ENCODE measurements around the gene CNTLN. TPM values are rescaled to one million over a fixed set of nuclear protein-coding genes. Genes with fewer than 3 reads are reported as not detected.

CNTLN gene
- total RNA-seq, 1 donor from 2014 or later = 7.4 TPM

DNA sequence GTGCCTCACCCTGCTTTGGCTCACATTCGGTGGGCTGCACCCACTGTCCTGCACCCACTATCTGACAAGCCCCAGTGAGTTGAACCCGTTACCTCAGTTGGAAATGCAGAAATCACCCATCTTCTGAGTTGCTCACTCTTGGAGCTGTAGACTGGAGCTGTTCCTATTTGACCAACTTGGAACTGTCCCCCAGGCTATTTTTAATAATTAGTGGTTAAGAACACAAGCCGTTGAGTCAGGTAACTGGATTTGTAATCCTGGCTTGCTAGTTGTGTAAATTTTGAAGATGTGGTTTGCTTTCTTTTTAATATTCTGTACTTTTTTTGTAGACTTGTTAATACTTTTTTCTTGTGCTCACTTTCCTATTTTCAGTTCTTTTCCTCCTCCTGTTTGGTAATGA is 81.2 kb downstream of the CNTLN start:
- H3K27me3 Mint-ChIP-seq (ENCODE audit: unreplicated experiment) = no peaks in the 10 kb centered on the region
- H3K4me3 Mint-ChIP-seq (ENCODE audit: unreplicated experiment) = no peak overlapping the region
- DNase-seq (ENCODE audit: low spot score) = no peak
- TF ChIP-seq, protein P1, sequence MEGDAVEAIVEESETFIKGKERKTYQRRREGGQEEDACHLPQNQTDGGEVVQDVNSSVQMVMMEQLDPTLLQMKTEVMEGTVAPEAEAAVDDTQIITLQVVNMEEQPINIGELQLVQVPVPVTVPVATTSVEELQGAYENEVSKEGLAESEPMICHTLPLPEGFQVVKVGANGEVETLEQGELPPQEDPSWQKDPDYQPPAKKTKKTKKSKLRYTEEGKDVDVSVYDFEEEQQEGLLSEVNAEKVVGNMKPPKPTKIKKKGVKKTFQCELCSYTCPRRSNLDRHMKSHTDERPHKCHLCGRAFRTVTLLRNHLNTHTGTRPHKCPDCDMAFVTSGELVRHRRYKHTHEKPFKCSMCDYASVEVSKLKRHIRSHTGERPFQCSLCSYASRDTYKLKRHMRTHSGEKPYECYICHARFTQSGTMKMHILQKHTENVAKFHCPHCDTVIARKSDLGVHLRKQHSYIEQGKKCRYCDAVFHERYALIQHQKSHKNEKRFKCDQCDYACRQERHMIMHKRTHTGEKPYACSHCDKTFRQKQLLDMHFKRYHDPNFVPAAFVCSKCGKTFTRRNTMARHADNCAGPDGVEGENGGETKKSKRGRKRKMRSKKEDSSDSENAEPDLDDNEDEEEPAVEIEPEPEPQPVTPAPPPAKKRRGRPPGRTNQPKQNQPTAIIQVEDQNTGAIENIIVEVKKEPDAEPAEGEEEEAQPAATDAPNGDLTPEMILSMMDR (IDR thresholded peaks at IDR 0.05; ENCODE audit: unreplicated experiment) = no peak
- no peaks in the 10 kb centered on the region for H3K36me3 Mint-ChIP-seq (ENCODE audit: low read depth, unreplicated experiment)
- no peaks in the 10 kb centered on the region for H3K4me1 Mint-ChIP-seq (ENCODE audit: unreplicated experiment)
- H3K9me3 Mint-ChIP-seq (ENCODE audit: unreplicated experiment) = peaks cover 10% of the 10 kb centered on the region
- no peak overlapping the region for H3K27ac Mint-ChIP-seq (ENCODE audit: unreplicated experiment)

DNA sequence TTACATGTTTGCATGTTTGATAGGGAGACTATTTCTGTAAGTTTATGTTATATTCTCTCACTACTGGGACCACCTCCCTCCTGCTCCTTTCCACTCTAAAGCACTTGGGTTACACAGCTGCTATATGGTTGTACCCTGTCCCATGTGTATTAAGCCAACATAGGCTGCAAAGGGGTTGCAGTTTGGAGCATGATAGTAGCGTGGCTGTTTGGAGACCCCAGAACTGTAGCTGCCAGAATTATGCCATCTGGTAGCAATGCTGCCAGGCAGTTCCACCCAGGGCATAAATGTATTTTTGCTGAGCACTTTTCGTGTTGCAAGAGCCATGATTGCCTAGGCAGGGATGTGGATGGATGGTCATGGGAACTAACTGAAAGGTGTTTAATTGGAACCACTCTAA is 81.8 kb downstream of the CNTLN start:
- Mint-ChIP-seq H3K27me3 (ENCODE audit: unreplicated experiment) (no peaks in the 10 kb centered on the region), H3K27ac (ENCODE audit: unreplicated experiment) (no peak overlapping the region), H3K4me3 (ENCODE audit: unreplicated experiment) (no peak overlapping the region), H3K9me3 (ENCODE audit: unreplicated experiment) (peaks cover 10% of the 10 kb centered on the region), H3K4me1 (ENCODE audit: unreplicated experiment) (no peaks in the 10 kb centered on the region), H3K36me3 (ENCODE audit: low read depth, unreplicated experiment) (no peaks in the 10 kb centered on the region)
- DNase-seq (ENCODE audit: low spot score) = no peak
- TF ChIP-seq, protein P1 (IDR thresholded peaks at IDR 0.05; ENCODE audit: unreplicated experiment) = no peak

DNA sequence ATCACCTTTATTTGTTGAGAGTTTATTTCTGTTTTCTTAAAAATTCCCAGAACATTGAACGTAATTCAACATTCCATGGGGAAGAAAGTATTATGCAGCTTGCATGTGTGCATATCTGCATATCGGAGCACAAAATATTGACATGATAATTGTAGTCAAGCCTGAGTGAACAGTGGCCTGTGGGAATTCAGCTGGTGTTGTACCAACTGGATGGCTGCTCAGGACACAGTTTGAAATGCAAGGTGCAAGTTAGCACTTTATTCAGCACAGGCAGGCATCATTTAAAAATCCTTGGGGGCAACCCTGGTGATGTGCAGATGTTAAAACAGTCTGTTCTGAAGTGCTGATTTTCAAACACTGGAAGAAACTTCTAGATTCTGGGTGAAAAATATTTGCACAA is 82.4 kb downstream of the CNTLN start:
- Mint-ChIP-seq H3K4me1 (ENCODE audit: unreplicated experiment) (no peaks in the 10 kb centered on the region), H3K27me3 (ENCODE audit: unreplicated experiment) (no peaks in the 10 kb centered on the region), H3K36me3 (ENCODE audit: low read depth, unreplicated experiment) (no peaks in the 10 kb centered on the region), H3K4me3 (ENCODE audit: unreplicated experiment) (no peak overlapping the region), H3K27ac (ENCODE audit: unreplicated experiment) (no peak overlapping the region), H3K9me3 (ENCODE audit: unreplicated experiment) (peaks cover 10% of the 10 kb centered on the region)
- TF ChIP-seq, protein P1 (IDR thresholded peaks at IDR 0.05; ENCODE audit: unreplicated experiment) = no peak
- DNase-seq (ENCODE audit: low spot score) = no peak

DNA sequence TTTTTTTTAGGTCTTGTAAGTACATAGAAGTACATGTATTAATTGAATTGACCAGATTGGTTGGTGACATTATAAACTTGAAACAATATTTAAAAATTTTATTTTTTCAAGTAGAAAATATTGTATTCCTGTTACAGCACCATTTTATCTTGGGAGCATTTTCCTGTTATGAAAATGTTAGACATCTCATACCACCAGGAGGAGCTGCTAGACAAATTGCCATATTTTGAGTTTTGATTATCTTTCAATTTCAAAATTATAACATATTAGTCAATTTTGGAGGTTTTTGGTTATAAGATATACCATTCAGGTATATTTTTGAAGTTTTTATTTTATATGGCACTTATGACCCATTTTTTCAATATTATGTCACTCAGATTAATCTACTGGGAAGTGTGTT is 84.4 kb downstream of the CNTLN start:
- DNase-seq (ENCODE audit: low spot score) = no peak
- no peak overlapping the region for H3K4me3 Mint-ChIP-seq (ENCODE audit: unreplicated experiment)
- H3K9me3 Mint-ChIP-seq (ENCODE audit: unreplicated experiment) = peaks cover 4% of the 10 kb centered on the region
- no peaks in the 10 kb centered on the region for H3K27me3 Mint-ChIP-seq (ENCODE audit: unreplicated experiment)
- no peaks in the 10 kb centered on the region for H3K36me3 Mint-ChIP-seq (ENCODE audit: low read depth, unreplicated experiment)
- no peak overlapping the region for H3K27ac Mint-ChIP-seq (ENCODE audit: unreplicated experiment)
- no peaks in the 10 kb centered on the region for H3K4me1 Mint-ChIP-seq (ENCODE audit: unreplicated experiment)
- TF ChIP-seq, protein P1 (IDR thresholded peaks at IDR 0.05; ENCODE audit: unreplicated experiment) = no peak

DNA sequence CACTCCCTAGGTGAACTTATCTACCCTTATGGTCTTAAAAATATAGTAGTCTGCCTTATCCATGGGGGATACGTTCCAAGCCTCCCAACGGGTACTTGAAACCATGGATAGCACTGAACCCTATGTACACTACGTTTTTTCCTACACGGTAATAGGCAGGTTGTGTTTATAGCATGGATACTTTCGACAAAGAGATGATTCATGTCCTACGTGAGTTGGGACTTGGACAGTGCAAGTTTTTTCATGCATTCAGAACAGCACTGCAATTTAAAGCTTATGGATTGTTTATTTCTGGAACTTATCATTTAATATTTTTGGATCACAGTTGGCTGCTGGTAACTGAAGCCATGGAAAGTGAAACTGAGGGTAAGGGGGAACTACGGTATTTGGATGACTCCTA is 88.1 kb downstream of the CNTLN start:
- Mint-ChIP-seq H3K27me3 (ENCODE audit: unreplicated experiment) (no peaks in the 10 kb centered on the region), H3K36me3 (ENCODE audit: low read depth, unreplicated experiment) (no peaks in the 10 kb centered on the region), H3K4me1 (ENCODE audit: unreplicated experiment) (no peaks in the 10 kb centered on the region), H3K4me3 (ENCODE audit: unreplicated experiment) (no peak overlapping the region), H3K27ac (ENCODE audit: unreplicated experiment) (no peak overlapping the region), H3K9me3 (ENCODE audit: unreplicated experiment) (no peaks in the 10 kb centered on the region)
- TF ChIP-seq, protein P1 (IDR thresholded peaks at IDR 0.05; ENCODE audit: unreplicated experiment) = no peak
- DNase-seq (ENCODE audit: low spot score) = no peak

All from endothelial cell (in vitro differentiated cells).